ENCODE measurements around the gene CREB3.

GRCh38 chr9:35712762-35713400, 19.6 kb upstream of the CREB3 start:
- TF ChIP-seq CTCF (IDR thresholded peaks at IDR 0.05; ENCODE audit: low read depth, low read length), result no peak
- no peak for TF ChIP-seq POLR2A (IDR thresholded peaks at IDR 0.05; ENCODE audit: extremely low read depth, insufficient read length)
- TF ChIP-seq MAX (IDR thresholded peaks at IDR 0.05; ENCODE audit: low read depth, low read length), result no peak
